DND-41 (cell line): Measurements from ENCODE around the gene ESRRA.

Experiments
- ATAC-seq: fragments of 200-7000 bp; cut with Tn5 transposase; 3 replicates; pipeline ENCODE4 v1.9.1; 2021; ENCODE audit warnings: low read depth; ENCODE audit not compliant: insufficient read depth
- DNase-seq: peaks from one replicate; pipeline ENCODE4 v3.0.0-alpha.2; 2020
- H2AFZ ChIP-seq: 2 replicates; pipeline ENCODE4 v1.6.0; 2012; ENCODE audit warnings: low read depth, low read length
- H3K27ac ChIP-seq: 2 replicates; pipeline ENCODE4 v1.5.1; 2012; ENCODE audit warnings: low read length, inconsistent platforms
- H3K27me3 ChIP-seq: fragments of 200-600 bp; sonication (generic); 2 replicates; pipeline ENCODE4 v1.6.0; 2012; ENCODE audit warnings: low read length, mild to moderate bottlenecking, inconsistent platforms; ENCODE audit not compliant: insufficient read depth, poor library complexity
- H3K36me3 ChIP-seq: 2 replicates; pipeline ENCODE4 v1.5.1; 2012; ENCODE audit warnings: low read length, inconsistent platforms; ENCODE audit not compliant: insufficient read depth
- H3K4me1 ChIP-seq: 2 replicates; pipeline ENCODE4 v1.5.1; 2012; ENCODE audit warnings: mild to moderate bottlenecking, low read length; ENCODE audit not compliant: insufficient read depth
- H3K4me2 ChIP-seq: 2 replicates; pipeline ENCODE4 v1.6.0; 2012; ENCODE audit warnings: mild to moderate bottlenecking, moderate library complexity, low read length, inconsistent platforms; ENCODE audit not compliant: insufficient read depth
- H3K4me3 ChIP-seq, 2 experiments: fragments of 200-600 bp in 1 of 2; shearing (Covaris generic) in 1 of 2; 2 replicates each; pipeline ENCODE4 v1.5.1; 2012 to 2016; ENCODE audit warnings: inconsistent platforms in 2 of 2, low read length in 2 of 2, mild to moderate bottlenecking in 2 of 2, low read depth in 1 of 2, moderate library complexity in 1 of 2
- H3K79me2 ChIP-seq: 2 replicates; pipeline ENCODE4 v1.6.0; 2012; ENCODE audit warnings: low read length, inconsistent platforms; ENCODE audit not compliant: insufficient read depth
- H3K9ac ChIP-seq: 2 replicates; pipeline ENCODE4 v1.6.0; 2012; ENCODE audit warnings: low read depth, mild to moderate bottlenecking, inconsistent platforms, low read length, moderate library complexity
- H3K9me3 ChIP-seq: 2 replicates; pipeline ENCODE4 v1.5.1; 2012; ENCODE audit warnings: low read length, moderate library complexity, mild to moderate bottlenecking, inconsistent platforms; ENCODE audit not compliant: insufficient read depth, severe bottlenecking
- H4K20me1 ChIP-seq: 2 replicates; pipeline ENCODE4 v1.6.0; 2012; ENCODE audit warnings: low read length; ENCODE audit not compliant: insufficient read depth
- EZH2 ChIP-seq: IDR thresholded peaks from 3 replicates; pipeline ENCODE4 v1.6.1; 2012; ENCODE audit warnings: borderline replicate concordance, low read depth, mild to moderate bottlenecking, moderate library complexity, low read length, inconsistent platforms; ENCODE audit not compliant: severe bottlenecking
- TF ChIP-seq, protein P1 (sequence below): IDR thresholded peaks from 2 replicates; pipeline ENCODE4 v1.5.1; 2012; ENCODE audit warnings: borderline replicate concordance, low read length, moderate library complexity, mild to moderate bottlenecking; ENCODE audit not compliant: poor library complexity, severe bottlenecking; ENCODE audit errors: extremely low read depth

ESRRA gene

DNA sequence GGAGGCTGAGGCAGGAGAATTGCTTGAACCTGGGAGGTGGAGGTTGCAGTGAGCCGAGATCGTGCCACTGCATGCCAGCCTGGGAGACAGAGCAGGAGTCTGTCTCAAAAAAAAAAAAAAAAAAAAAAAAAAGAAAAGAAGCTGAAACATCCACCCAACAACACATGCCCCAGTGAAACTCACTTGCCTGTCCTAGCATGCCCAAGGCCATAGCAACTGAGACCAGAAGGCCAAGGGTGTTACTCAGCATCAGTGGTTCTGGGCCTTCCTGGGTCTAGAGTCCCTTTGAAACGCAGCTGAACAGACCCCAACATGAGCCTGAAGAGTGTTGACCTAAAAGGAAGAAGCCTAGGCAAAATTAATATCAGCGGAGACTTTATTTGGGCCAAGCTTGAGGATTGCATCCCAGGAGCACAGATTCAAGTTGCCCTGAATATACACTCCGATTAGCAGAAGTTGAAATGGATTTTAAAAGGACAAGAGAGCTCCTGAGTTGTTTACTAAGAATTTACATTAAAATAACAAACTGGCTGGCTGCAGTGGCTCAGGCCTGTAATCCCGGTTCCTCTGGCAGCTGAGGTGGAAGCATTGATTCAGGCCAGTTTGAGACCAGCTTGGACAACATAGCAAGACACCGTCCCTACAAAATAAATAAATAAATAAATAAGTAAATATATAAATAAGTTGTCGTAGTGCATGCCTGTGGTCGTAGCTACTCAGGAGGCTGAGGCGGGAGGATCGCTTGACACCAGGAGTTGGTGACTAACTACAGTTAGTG lies 19.6 kb downstream of the ESRRA start:
- ATAC-seq (no peak), DNase-seq (no peak)
- TF ChIP-seq EZH2, result no peak
- TF ChIP-seq, protein P1, sequence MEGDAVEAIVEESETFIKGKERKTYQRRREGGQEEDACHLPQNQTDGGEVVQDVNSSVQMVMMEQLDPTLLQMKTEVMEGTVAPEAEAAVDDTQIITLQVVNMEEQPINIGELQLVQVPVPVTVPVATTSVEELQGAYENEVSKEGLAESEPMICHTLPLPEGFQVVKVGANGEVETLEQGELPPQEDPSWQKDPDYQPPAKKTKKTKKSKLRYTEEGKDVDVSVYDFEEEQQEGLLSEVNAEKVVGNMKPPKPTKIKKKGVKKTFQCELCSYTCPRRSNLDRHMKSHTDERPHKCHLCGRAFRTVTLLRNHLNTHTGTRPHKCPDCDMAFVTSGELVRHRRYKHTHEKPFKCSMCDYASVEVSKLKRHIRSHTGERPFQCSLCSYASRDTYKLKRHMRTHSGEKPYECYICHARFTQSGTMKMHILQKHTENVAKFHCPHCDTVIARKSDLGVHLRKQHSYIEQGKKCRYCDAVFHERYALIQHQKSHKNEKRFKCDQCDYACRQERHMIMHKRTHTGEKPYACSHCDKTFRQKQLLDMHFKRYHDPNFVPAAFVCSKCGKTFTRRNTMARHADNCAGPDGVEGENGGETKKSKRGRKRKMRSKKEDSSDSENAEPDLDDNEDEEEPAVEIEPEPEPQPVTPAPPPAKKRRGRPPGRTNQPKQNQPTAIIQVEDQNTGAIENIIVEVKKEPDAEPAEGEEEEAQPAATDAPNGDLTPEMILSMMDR, result no peak
- Histone ChIP-seq H3K4me3 (no peak overlapping the region), H3K36me3 (peaks cover 13% of the 10 kb centered on the region), H3K9ac (no peak overlapping the region), H3K27me3 (no peaks in the 10 kb centered on the region), H4K20me1 (peaks cover 11% of the 10 kb centered on the region), H3K4me2 (no peak overlapping the region), H2AFZ (no peak overlapping the region), H3K4me1 (peaks cover 13% of the 10 kb centered on the region), H3K79me2 (no peaks in the 10 kb centered on the region), H3K27ac (no peak overlapping the region), H3K9me3 (no peaks in the 10 kb centered on the region)

- H3K79me2 ChIP-seq, result no peaks in the 10 kb centered on the region
- no peaks in the 10 kb centered on the region for H3K27me3 ChIP-seq
- no peak for ATAC-seq
- peaks cover 13% of the 10 kb centered on the region for H3K4me1 ChIP-seq
- peaks cover 9% of the 10 kb centered on the region for H4K20me1 ChIP-seq
- peaks cover under 1% of the 10 kb centered on the region; the same call in 1 of the 2 replicates for H3K36me3 ChIP-seq
- no peak overlapping the region for H3K4me2 ChIP-seq
- H3K27ac ChIP-seq, result no peak overlapping the region
- H3K4me3 ChIP-seq, result no peak overlapping the region
- TF ChIP-seq, protein P1, result no peak
- TF ChIP-seq EZH2, result no peak
- H2AFZ ChIP-seq, result no peak overlapping the region
- DNase-seq, result no peak
- H3K9me3 ChIP-seq, result no peaks in the 10 kb centered on the region
- H3K9ac ChIP-seq, result no peak overlapping the region
Measured at GRCh38 chr11:64327375-64327774, 22.1 kb downstream of the ESRRA start.

GRCh38 chr11:64327993-64328392 lies 22.7 kb downstream of the ESRRA start:
- Histone ChIP-seq H3K79me2 (no peaks in the 10 kb centered on the region), H2AFZ (no peak overlapping the region), H3K4me1 (peaks cover 7% of the 10 kb centered on the region), H3K4me3 (no peak overlapping the region), H3K9ac (no peak overlapping the region), H3K27ac (no peak overlapping the region), H3K9me3 (no peaks in the 10 kb centered on the region), H3K27me3 (no peaks in the 10 kb centered on the region), H3K4me2 (no peak overlapping the region), H3K36me3 (no peaks in the 10 kb centered on the region), H4K20me1 (peaks cover 3% of the 10 kb centered on the region)
- no peak for DNase-seq
- TF ChIP-seq EZH2, result no peak
- TF ChIP-seq, protein P1, result no peak
- ATAC-seq, result no peak
